GM21423 (cell line): ENCODE data around the gene AGO1.

ENCODE experiments used
- ATAC-seq: cut with Tn5 transposase; IDR thresholded peaks from one replicate; pipeline ENCODE4 v1.9.1; 2021; ENCODE audit warnings: mild to moderate bottlenecking, moderate library complexity; ENCODE audit not compliant: unreplicated experiment

Gene AGO1

DNA sequence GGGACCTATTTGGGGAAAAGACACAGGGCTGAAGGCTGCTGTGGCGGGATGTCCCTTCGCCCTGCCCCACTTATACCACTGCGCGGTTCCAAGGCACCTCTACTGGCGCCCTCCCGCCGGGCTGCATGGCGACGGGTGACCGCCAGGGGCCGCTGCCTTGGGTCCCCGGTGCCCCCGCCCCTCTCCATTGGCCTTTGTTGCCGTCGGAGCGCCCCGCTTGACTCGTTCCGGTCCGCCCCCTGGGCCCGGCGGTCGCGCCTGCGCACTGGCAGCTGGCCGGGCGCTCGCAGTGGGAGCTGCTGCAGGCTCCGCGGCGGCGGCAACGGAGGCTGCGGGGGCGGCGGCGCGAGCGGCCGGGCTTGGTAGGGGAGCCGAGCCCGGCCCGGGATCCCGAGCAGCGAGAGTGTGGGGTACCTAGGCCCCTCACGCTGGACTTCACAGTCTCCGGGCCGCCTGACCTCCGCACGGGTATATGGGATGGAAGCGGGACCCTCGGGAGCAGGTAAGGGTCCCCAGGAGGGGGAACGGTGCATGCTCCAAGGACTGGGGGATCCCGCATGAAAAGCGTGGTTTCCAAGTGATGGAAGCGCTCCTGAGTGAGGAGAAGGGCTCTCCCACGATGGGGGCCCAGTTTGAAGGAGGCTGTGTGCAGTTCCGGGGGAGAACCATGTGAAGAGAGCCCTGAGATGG, at the start of gene AGO1:
AGO1 (plus strand) TSS at position 265 of the 690 bp plus-strand sequence; CDS start at position 478, 213 bp downstream.
- ATAC-seq, result peak; percentile 85

DNA sequence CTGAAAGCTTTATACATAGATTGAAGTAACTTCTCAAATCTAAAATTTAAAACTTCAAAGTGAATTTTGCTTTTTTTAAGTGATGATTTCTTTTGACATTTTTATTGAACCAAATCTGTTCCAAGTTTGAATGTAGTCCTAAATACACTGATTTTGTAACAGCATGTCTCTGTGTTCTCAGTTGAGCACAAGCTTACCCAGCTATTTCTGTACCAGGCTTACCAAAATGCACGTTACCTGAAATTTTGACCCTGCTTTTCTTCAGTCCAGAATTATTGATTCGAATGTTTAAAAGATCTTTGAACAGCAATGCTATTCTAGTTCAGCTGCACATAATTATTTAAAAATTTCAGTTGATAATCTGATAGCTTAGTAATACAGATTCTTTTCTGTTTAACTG, 49.6 kb upstream of the AGO1 start:
- ATAC-seq, result no peak

DNA sequence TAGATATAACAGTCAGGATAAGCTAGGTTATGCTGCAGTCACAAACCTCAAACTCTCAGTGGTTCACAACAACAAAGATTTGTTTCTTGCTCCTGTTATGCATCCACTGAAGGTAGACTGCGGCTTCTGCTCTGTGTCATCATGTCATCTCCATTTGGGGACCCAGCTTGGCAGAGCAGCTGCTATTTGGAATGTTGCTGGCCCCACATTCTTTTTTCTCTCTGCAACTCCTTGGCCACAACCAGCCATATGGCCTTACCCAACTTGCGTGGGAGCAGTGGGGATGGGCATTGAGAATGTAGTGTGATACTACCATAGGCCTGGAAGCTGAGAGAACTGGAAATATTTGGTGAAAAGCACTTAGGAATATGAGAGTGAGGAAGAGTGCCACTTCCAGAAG, 48.8 kb upstream of the AGO1 start:
- ATAC-seq, result no peak

DNA sequence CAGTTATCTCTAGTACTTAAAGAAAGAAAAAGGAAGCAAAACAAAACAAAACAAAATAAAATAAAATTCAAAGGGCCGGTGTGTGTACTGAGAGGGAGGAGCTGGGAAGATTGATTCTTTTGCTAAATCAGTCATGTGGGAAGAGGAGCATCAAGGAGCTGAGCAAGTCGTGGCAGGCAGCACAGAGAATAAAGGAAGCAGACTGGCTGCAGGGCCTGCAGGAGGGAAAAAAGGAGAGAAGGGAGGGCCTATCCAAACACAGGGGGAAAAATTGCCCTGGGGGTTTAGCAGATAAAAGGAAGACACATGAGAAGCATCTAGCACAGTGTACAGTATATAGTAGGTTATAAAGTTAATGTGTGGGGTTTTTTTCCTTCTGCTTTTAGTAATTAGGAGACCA, 47.6 kb upstream of the AGO1 start:
- ATAC-seq, result no peak

DNA sequence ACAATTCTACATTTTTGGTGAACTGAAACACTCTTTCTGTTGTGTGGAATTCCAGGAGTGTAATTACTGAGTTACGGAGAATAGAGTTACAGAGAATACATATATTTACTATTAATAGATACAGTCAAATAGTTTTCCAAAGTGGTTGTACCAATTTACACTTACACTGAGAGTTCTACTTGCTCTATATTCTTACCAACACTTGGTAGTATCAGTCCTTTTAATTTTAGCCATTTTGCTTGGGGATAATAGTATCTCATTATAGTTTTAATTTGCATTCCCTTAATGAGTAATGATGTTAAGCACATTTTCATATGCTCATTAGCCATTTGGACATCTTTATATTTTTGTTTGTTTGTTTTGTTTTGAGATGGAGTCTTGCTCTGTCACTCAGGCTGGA, 46.3 kb upstream of the AGO1 start:
- ATAC-seq, result no peak

DNA sequence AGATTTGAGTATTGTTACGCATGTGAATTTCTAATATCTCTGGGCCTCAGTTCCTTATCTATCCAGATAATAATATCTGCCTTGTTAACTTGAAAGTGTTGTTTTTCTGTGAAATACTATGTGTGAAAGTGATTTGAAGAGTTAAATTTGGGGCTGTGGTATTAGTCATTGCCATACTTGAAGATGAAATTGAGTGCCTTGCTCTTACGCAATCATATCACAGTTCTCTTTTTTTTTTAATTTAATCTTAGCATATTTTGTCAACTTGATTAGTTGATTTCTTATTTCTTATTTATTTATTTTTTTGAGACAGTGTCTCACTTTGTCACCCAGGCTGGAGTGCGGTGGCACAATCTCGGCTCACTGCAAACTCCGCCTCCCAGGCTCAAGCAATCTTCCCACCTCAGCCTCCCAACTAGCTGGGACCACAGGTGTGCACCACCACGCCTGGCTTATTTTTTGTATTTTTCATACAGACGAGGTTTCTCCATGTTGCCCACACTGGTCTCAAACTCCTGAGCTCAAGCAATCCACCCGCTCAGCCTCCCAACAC, 44.2 kb upstream of the AGO1 start:
- ATAC-seq, result no peak

DNA sequence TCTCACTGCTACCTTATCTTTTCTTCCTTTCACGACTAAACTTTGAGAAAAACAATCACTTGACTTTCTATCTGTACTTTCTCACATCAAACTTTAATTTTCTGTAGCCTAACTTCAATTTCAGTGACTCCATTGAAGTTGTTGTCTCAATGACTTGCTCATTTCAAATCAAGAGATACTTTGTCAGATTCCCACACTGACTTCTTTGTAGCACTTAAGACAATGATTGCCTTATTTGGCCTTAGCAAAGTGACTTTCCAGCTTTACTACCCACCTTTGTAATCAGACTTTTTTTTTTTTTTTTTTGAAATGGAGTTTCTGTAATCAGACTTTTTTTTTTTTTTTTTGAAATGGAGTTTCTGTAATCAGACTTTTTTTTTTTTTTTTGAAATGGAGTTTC, 38.2 kb upstream of the AGO1 start:
- no peak for ATAC-seq

DNA sequence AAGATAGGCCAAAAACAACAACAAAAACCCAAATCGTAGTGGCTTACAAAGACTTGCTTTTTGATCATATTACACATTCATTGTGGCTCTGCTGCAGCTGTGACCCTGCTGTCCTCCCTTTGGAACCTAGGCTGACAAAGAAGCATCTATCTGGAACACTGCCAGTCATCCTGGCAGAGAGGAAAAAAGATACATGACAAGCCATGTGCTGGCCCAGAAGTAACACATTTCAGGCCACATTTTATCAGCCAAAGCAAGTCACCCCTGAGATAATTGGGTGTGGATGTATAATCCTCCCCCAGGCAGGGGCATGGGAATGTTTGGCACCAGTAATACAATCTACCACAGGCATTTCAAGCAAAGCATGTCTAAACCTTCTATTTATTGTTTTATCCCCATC, 37.2 kb upstream of the AGO1 start:
- ATAC-seq, result no peak

DNA sequence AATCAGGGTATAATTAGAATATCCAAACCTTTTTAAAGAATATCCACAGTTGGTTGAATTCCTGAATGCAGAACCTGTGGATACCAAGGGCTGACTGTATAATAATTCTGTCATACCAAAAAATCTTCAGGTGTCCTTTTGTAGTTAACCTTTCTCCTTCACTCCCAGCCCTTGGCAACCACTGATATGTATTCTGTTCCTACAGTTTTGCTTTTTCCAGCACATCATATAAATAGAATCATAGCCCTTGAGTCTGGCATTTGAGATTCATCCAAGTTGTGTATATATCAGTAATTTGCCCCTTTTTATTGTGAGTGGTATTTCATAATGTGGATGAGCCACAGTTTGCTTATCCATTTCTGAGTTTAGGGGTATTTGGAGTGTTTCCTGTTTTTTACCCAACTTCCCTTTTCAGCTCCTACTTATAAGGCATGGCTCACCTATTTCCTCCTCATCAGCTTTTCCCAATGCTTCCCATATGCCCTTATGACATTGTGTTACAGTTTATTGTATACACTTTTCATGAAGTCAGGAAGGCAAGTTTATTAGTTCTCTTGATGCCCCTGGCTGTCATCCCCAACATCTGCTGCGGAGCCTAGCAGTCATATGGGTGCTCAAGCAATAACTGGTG, 35.0 kb upstream of the AGO1 start:
- no peak for ATAC-seq

DNA sequence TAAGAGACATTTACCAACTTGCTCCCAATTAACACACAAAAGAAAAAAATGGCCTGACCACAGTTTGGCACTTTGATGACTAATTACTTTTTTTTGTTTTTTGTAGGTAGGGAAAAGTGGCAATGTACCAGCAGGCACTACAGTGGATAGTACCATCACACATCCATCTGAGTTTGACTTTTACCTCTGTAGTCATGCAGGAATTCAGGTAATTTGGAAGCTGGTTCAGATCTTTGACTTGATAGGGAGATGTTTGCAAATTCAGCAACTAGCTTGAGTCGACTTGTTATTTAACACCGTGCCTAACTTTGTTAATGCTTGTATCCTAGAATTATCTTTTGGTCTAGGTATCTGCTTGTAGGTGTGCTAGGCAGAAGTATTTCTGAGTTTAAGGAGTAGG, 33.0 kb upstream of the AGO1 start:
- no peak for ATAC-seq

DNA sequence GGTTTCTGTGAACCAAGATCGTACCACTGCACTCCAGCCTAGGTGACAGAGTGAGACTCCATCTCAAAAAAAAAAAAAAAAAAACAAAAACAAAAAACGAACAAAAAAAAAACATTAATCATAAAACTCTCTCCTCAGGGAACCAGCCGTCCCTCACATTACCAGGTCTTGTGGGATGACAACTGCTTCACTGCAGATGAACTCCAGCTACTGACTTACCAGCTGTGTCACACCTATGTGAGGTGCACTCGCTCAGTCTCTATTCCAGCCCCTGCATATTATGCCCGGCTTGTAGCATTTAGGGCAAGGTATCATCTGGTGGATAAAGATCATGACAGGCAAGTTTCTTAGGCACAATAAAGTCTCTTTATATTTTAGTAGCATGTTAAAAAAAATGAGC, 32.3 kb upstream of the AGO1 start:
- no peak for ATAC-seq

DNA sequence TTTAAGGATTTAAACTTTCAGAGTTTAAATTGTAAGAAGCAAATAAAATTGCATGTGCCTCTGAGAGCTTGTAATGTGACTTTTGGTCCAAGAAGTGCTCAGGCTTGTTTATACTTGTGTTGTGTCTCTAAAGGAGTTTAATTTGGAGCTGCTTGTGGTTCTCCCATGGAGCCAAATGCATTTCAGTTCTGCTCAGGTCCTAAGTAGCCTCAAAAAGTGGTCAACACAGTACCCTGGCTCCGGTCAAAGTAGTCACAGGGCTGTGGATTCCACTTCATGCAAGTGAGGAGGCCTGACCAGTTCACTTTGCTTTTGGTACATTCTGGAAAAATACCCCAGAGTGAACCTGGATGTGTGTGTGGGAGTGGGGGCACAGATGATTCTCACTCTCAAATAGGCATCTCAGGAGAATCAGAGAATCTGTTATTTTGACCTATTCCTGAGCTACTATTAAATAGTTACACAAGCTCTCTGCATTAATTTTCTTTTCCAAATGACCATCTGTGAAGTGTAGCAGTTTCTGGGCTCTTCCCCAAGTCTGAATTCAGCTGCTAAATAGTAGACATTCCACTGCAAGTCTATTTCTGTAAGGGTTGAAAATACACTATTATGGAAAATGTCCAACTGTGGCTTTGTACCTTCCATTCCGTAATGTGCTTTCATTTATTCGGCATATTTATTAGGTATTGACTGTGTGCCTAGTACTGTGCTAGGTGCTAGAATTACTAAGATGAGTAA, 31.7 kb upstream of the AGO1 start:
- no peak for ATAC-seq

DNA sequence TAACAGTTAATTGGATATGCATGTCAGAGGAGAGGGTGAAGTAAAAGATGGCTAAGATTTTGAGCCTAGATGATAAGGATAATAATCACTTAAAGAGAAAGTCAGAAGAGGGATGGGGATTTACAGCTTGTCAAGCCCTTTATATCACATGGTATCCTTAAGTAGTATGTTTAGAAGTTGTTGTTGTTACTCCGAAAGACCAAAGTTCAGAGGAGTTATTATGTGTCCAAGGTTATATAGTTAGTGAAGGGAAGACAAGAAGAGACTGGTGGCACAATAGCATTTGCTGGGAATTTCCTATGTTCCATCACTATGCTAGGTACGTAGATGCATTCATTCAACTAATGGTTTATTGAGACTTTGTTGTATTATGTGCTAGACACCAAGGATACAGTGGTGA, 30.8 kb upstream of the AGO1 start:
- ATAC-seq, result no peak

DNA sequence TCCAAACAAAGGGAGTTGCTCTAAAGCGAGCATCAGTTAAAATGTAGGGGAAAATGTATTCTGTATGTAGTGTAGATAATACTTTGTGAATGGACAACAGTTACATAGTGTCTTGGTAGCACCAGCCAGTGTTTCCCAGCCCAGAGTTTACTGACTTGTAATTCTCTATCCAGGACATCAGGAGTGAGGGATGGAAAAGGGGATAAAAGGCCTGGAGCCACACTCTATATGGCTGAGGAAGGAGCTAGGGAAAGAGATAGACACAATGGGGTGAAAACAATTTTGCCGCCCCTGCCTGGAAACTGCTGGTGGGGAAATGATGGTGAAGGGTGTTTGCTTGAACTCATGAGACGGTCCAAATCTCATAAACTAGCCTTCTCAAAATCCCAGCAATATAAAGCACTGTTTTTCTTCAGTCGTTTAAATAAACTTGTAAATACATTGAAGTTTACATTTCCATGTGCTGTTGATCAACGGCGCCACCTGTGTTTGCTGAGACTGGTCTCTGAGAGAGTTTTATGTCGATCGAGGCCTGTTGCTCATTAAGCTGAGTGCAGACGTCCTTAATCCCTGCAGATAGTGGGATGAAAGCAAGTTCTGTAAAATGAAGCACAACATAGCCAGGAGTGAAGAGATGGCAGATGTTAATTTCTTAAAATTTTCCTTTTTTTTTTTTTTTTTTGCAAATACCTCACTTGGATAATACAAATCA, 27.9 kb upstream of the AGO1 start:
- no peak for ATAC-seq

DNA sequence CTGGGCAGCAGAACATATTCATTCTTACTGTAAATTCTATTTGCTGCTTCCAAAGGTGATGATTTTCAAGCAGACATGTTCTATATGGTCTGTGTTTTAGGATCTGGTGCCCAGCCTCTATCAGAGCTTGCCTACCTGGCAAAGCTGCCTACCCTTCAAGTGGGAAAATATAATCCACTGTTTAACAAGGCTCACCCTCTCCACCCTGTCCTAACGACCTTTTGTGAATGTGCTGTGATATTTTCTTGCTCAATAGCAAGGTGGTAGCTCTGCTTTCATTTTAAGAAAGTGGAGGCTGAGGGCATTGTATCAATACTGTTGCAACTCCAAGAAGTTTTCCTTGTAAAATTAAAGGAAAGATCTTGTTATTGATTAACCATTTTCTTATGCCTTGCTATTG, 26.0 kb upstream of the AGO1 start:
- no peak for ATAC-seq

DNA sequence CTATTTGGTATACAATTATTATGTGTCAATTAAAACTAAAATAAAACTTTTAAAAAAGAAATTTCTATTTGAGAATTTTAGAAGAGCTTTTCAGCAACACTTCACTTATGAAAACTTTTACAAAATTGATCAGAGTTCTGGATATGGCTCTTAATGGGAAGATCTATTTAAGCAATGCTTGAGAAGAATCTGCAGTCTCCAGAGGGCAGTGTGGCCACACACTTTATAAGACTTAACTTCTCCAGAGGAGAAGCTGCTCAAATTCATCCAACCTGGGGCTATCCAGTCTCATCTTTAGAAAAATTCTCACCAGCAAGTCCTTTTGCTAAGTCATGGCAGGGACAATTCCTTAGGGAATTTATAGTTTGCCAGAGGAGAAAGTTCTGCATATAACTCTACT, 25.2 kb upstream of the AGO1 start:
- ATAC-seq, result no peak

DNA sequence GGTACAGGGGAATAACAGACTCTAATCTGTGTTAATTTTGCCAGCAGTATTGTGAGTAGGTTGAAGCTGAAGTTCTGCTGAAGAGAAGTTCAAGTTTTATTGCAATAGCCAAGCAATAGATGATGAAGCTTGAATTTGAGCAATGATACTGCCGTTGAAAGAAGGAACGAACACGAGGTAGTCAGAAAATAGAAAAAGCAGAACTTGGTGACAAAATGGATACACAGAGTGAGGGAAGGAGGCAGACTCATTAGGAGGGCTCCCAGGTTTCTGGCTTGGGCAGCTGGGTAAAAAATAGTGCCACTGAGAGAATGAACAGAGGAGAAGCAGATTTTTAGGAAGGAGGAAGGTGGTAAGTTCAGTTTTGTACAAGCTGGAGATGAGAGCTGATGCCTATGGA, 22.3 kb upstream of the AGO1 start:
- no peak for ATAC-seq

DNA sequence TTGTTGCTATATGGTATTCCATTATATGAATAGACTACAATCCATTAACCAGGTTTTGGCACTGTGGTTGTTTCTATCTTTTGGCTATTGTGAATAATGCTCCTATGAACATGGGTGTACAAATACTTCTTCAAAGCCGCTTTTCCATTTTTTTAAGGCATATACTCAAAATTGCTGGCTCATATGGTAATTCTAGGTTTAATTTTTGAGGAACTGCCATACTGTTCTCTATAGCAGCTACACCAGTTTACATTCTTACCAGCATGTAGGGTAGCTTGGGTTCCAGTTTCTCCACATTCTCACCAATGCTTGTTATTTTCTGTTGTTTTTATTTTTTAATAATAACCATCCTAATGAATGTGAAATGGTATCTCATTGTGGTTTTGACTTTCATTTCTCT, 19.9 kb upstream of the AGO1 start:
- ATAC-seq, result no peak

DNA sequence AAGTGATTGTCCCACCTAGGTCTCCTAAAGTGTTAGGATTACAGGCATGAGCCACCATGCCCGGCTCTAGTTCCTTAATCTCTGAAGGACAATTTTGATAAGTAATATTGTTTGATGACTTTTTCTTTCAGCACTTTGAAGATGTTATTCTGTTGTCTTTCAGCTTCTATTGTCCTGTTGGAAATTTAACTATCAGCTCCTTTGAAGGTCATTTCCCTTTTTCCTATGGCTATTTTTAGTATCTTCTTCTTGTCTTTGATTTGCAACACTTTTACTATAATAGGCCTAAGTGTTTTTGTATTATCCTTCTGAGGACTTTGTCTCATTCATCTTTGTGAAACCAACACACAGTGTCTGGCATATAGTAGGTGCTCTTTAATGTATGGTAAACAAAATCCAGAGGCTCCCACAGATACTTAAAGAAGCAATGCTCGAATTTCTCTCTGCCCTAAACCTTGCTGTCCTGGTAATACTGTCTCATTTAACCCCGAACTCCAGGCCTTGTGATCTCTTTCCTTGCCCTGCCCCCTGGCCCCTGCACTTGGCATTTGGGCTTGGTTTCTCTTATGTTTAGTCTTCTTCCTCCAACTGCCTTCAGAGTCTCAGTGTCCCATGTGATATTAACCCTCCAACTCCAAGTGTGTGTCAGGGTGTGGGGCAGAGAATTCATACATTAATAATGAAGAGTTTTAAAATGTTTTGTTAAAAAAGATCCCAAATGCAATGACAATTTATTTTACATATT, 19.0 kb upstream of the AGO1 start:
- no peak for ATAC-seq

DNA sequence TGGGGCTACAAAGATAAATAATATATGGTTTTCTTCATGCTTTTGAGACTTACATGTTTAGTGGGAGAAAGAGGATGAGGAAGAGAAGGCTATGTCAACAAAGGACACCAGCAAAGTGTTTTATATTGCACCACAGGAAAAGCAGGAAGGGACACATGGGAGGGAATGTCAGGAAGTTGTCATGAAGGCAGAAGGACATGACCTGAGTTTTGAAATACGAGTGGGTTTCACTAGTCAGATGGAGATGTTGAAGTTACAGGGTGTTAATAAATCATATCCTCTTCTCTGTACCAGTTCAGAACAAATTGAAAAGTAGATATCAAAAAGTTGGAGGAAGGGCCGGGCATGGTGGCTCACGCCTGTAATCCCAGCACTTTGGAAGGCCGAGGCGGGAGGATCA, 18.2 kb upstream of the AGO1 start:
- ATAC-seq, result no peak

DNA sequence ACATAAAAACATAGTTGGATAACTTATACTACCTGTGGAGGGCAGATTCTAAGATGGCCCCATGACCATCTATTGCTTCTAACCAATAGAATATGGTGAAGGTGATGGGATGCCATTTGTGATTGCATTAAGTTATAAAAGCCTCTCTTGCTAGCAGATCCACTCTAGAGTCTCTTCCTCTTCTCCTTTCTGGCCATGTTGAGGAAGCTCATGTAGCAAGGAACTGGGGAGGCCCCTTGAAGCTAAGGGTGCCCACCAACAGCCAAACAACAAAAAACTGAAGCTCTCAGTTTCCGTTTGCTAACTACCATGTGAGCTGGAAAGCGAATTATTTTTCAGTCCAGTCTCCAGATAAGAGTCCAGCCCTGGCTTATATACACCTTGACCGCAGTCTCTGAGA, 16.0 kb upstream of the AGO1 start:
- ATAC-seq, result no peak
